Hindlimb muscle (tissue), 1 donor: Measurements from ENCODE around the gene FOXK1. TPM values are rescaled to one million over a fixed set of nuclear protein-coding genes. Genes with fewer than 3 reads are reported as not detected.
A peak's percentile ranks its signal among the peaks of the same experiment; 100 is the strongest.

Experiments used
- DNase-seq: peaks from one replicate; pipeline ENCODE4 v3.0.0-alpha.2; 2013
- polyA plus RNA-seq: library from polyadenylated mRNA; unstranded; fragments of 120-200 nt; gene quantifications from one replicate; pipeline ENCODE4 v1.2.1, GENCODE V29; 2013; ENCODE audit not compliant: insufficient read length

The FOXK1 gene
- polyA plus RNA-seq, 1 donor, result 25.6 TPM

GRCh38 chr7:4745971-4746919, 64.2 kb downstream of the FOXK1 start:
- DNase-seq, result no peak

- DNase-seq, result no peak
These were observed 64.9 kb downstream of the FOXK1 start for GRCh38 chr7:4747013-4747412.

DNA sequence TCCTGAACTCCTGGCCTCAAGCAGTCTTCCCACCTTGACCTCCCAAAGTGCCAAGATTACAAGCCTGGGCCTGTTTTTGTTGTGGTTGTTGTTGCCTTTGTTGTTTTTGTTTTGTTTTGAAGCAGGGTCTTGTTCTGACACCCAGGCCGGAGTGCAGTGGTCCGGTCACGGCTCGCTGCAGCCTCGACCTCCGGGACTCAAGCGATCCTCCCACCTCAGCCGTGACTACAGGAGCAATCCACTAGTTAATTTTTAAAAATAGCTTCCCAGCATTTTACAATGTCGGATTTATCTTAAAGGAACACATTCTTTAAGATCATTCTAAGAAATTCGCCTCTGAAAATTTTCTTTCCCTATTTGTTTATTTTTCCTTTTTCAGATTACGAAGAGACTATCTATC, 65.7 kb downstream of the FOXK1 start:
- DNase-seq, result no peak

- no peak for DNase-seq
These were observed 66.2 kb downstream of the FOXK1 start for GRCh38 chr7:4748231-4748681.

DNA sequence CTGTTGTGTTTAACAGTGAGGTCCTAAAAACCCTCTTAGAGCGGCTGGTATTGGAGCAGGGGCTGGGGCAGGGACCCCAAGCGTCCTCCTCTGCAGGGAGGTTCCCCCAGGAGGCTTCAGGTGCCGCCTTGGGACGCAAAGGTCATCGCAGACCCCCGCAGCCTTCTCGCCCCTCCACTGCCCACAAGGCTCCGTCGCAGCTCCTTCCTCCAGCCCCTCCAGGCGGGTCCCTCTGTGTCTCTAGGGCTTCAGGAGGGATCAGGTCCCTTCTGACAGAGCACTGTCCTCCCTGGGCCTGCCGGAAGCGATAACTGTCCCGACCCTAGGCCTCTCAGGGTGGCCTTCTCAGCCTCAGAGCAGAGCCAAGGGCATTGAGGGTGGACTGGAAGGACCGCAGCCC, 67.3 kb downstream of the FOXK1 start:
- DNase-seq, result no peak

DNA sequence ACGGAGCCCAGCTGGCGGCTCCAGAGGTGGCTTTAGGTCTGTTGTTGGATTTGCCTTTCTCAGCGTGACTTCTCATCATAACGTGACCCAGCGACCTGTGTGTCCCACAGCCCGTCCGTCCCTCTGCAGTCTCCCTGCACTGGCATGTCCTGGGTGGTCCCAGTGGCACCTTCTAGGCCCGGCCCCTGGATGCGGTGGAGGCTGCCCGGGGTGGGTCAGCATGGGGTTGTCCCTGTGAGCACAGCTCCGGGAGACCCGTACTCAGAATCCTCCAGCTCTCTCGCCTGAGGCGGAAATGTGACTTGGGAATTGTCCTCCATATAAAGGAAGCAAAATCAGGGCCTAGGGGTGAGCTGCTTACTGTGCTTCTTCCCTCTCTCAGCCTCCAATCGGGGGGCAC, 67.7 kb downstream of the FOXK1 start:
- DNase-seq, result no peak

DNA sequence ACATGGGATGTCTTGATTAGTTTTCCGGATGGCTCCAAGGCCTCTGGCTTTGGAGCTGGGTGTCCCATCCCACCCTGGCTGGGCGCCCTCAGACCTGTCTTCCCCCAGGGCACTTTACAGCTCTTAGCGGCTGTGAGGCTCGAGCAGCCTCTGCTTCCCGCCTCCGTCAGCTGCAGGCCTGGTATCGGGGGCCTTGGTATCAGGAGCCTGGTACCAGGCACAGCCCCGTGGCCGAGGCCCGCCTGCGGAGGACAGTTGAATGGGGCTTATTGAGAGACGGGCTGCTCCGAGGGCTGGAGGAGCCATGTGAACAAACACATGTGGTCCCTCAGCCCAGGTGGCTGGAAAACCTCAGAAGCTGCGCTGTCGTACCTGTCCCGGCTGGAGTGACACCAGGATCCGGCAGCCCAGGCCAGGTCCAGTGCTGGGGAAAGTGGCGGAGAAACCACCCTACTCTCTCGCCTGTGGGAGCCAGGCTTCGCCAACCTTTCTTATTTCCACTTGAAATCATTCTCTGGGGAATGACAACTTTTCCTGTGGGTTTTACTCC, 69.4 kb downstream of the FOXK1 start:
- no peak for DNase-seq

DNA sequence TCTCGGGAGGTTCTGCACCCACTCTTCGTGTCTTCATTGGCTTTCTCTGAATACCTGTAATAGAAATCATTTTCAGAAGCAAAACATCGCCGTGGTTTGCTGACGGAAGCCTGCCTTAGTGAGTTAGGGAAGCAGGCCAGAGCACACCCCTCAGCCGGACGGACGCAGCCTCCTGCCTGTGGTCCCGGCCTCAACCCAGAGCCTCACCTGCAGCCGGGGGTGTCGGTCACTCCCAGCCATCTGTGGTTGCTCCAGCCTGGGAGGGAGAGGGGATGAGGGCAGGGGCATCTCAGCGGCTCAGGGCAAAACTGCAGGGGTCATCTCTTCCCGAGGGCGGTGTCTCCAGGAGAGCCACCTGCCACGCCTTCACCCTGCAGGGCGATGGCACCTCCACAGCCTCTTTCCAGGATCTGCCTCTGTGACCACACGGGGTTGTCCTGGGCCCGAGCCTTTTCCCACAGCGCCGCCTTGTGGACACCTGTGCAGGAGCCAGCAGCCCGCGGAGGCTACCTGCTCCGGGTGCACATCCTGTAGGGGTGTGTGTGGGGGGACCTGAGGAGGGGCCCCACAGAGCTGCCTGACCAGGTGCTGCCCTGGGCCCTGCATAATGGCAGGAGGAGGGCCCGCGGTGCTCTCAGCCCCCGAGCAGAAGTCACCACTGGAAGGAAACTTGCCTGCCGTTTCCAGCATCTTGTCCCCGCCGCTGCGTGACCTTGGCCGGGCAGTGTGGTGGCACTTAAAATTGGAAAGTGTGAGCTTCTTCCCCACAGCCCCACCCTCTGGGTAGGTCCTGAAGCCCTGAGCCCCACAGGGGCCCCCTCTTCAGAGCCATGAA, 71.7 kb downstream of the FOXK1 start:
- peak; percentile 54 for DNase-seq

- no peak for DNase-seq
These were observed 72.4 kb downstream of the FOXK1 start for GRCh38 chr7:4754433-4755010.

DNA sequence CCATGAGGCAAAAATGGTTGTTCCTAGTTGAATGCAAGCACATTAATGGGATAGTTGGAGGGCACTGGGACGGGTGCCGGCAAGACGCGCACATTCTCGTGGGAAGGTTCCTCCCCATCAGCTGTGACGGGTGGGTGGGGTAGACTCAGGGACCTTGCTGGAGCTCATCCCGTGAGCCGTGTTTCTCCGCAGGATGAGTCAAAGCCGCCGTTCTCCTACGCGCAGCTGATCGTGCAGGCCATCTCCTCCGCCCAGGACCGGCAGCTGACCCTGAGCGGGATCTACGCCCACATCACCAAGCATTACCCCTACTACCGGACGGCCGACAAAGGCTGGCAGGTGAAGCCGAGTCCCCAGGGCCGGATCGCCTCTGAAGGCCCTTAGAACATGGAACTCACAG, 73.0 kb downstream of the FOXK1 start:
- no peak for DNase-seq

DNA sequence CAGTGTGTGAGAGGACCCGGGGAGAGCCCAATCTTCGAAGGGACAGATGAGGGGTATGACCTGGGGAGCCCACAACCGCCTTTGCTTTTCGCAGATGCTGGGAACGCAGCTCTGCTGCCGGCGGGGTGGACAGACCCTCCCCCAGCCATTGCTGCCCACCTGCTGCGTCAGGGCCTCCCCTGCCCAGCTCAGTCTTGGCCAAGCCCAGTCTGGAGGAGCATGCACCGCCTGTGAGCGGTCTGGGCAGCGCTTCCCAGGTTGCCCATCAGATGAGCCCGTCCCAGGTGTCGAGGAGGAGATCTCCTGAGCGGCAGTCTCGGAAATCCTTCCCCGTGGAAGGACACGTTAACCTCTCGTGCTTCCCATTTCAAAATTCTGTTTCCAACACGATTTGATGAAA, 76.0 kb downstream of the FOXK1 start:
- no peak for DNase-seq

GRCh38 chr7:4758791-4759190, 76.7 kb downstream of the FOXK1 start:
- DNase-seq, result no peak

GRCh38 chr7:4759211-4759610, 77.1 kb downstream of the FOXK1 start:
- no peak for DNase-seq

GRCh38 chr7:4760952-4761351, 78.9 kb downstream of the FOXK1 start:
- no peak for DNase-seq

- DNase-seq, result no peak
These were observed 80.3 kb downstream of the FOXK1 start for GRCh38 chr7:4762121-4763055.

GRCh38 chr7:4763091-4763793, 81.1 kb downstream of the FOXK1 start:
- no peak for DNase-seq

- DNase-seq, result no peak
These were observed 81.7 kb downstream of the FOXK1 start for GRCh38 chr7:4763794-4764185.

GRCh38 chr7:4764402-4765007, 82.4 kb downstream of the FOXK1 start:
- no peak for DNase-seq

DNA sequence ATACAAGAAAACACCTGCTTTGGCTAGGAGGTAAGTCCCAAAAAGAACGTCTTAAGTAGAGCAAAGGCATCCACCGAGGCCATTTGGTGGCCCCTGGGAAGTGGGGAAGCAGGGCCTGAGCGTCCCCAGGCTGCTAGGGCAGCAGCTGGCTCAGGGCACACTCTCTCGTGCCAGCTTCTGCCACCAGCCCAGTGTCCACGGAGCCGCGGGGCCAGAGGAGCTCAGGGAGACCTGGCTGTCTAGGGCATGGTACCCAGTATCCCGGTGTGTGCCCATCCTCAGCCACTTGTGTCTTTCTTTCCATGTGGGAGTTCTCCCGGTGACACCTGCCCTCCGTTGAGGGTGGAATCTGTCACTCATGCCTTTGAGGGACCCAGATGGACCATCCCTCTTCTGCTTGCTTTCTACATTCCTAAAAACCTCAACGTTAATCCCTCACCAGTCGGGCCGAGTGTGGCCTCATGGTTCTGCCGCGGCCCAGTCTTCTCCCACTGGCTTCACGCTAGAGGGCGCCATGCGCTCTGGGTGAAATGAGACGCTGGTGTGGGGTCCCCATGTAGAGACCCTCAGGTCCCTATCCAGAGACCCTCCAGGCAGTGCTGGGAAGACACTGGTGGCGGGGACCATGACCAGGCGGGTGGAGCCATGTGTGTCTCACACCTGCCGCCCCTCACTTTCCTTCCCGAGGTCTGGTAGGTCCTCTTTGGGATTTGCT, 83.8 kb downstream of the FOXK1 start:
- DNase-seq, result no peak
